H1 (cell line): ENCODE data around the gene ERFE. TPM values are rescaled to one million over a fixed set of nuclear protein-coding genes. Genes with fewer than 3 reads are reported as not detected.

Experiments used
- ASH2L ChIP-seq: fragments of 200-600, 300-600 bp; sonication (generic); IDR thresholded peaks from one replicate; pipeline ENCODE4 v1.7.1; 2017; ENCODE audit warnings: low read length
- CHD2 ChIP-seq: IDR thresholded peaks from 2 replicates; pipeline ENCODE4 v1.6.1; 2012; ENCODE audit warnings: low read length, improper control_type of control experiment
- EZH2 ChIP-seq: fragments of 200-600 bp; sonication (generic); IDR thresholded peaks from 2 replicates; pipeline ENCODE4 v1.7.1; 2012; ENCODE audit warnings: low read depth, mild to moderate bottlenecking, moderate library complexity, low read length, inconsistent platforms; ENCODE audit not compliant: severe bottlenecking
- GTF2F1 ChIP-seq: IDR thresholded peaks from 2 replicates; pipeline ENCODE4 v1.6.1; 2012; ENCODE audit warnings: low read depth, low read length, improper control_type of control experiment, borderline replicate concordance
- RNF2 ChIP-seq: fragments of 200-900, 300-1000 bp; sonication (generic); IDR thresholded peaks from 2 replicates; pipeline ENCODE4 v1.7.1; 2016; ENCODE audit warnings: borderline replicate concordance, low read depth, mild to moderate bottlenecking, antibody characterized with exemption, low read length; ENCODE audit not compliant: poor library complexity, severe bottlenecking; ENCODE audit errors: missing control alignments
- SIX5 ChIP-seq: IDR thresholded peaks from 2 replicates; pipeline ENCODE4 v1.6.1; 2011; ENCODE audit warnings: mild to moderate bottlenecking, low read depth, low read length
- SP2 ChIP-seq: IDR thresholded peaks from 2 replicates; pipeline ENCODE4 v1.6.1; 2012; ENCODE audit warnings: mild to moderate bottlenecking, low read length, inconsistent platforms
- polyA plus RNA-seq, 7 experiments: library from polyadenylated mRNA; depleted of rRNA in 3 of 7; stranded (reverse) in 5 of 7; unstranded in 2 of 7; fragments of >200 nt in 5 of 7; fragments of 200-250 nt in 2 of 7; gene quantifications; 1 replicate in 5 of 7; 2 replicates in 1 of 7; 4 replicates in 1 of 7; pipeline versions ENCODE4 v1.2.1 to v1.2.3, GENCODE V29; 2011 to 2013; ENCODE audit warnings: missing spikeins in 2 of 7, mixed read lengths in 2 of 7
- total RNA-seq: library from RNA; stranded (reverse); fragmentation: NEBNext Ultra II Directional; extraction: Animal tissue kit (Norgen Biotek cat#: 25700); gene quantifications from 2 replicates; pipeline ENCODE4 v1.2.1, GENCODE V29; 2021

The ERFE gene
- total and polyA plus RNA-seq, 2 of the 8 experiments (the other 6 are each of a cell fraction or from before 2014, with no cell fraction given), result 2.5 to 3.6 TPM

DNA sequence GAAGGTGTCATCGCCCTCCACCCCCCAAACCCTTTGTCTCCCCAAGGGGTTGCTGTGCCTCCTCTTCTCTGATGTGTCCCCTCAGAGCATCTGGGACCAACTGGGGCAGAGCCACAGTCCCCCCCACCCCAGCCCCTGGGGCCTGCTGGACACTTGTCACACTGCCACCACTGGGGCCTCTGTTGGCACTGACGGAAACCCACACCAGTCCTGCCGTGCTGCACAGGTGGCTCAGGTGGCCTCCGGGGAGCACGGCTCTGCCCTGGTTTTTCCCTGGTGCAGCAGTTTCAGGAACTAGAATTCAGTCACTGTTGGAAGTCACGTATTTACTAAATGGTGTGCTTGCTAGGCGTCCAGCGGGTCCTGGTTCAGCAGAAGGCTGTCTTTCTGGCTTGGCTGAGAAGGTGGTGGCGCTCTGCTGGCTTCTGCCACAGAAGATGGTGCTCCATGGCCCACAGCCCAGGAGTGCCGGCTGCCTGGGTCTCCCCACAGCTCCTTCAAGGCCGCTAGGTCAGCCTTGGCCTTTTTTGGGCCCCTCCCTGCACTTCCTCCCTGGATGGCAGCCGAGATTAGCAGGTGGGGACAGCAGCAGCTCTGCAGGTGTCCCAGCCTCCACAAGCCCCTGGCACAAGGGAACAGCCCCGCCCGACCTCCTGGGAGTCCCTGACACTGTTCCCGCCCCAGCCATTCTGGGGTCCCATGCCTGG is 38.9 kb upstream of the ERFE start (continued):
- TF ChIP-seq GTF2F1 (no peak), SP2 (no peak), EZH2 (no peak), ASH2L (no peak), CHD2 (no peak), SIX5 (no peak), RNF2 (no peak)
